ENCODE data around the gene ABCF2. TPM values are rescaled to one million over a fixed set of nuclear protein-coding genes. Genes with fewer than 3 reads are reported as not detected.

ABCF2 gene
- total and polyA plus RNA-seq, 10 of the 15 experiments (the other 5 are each of a cell fraction or from before 2014, with no cell fraction given), result 29.3 to 76.3 (median 57.1) TPM

DNA sequence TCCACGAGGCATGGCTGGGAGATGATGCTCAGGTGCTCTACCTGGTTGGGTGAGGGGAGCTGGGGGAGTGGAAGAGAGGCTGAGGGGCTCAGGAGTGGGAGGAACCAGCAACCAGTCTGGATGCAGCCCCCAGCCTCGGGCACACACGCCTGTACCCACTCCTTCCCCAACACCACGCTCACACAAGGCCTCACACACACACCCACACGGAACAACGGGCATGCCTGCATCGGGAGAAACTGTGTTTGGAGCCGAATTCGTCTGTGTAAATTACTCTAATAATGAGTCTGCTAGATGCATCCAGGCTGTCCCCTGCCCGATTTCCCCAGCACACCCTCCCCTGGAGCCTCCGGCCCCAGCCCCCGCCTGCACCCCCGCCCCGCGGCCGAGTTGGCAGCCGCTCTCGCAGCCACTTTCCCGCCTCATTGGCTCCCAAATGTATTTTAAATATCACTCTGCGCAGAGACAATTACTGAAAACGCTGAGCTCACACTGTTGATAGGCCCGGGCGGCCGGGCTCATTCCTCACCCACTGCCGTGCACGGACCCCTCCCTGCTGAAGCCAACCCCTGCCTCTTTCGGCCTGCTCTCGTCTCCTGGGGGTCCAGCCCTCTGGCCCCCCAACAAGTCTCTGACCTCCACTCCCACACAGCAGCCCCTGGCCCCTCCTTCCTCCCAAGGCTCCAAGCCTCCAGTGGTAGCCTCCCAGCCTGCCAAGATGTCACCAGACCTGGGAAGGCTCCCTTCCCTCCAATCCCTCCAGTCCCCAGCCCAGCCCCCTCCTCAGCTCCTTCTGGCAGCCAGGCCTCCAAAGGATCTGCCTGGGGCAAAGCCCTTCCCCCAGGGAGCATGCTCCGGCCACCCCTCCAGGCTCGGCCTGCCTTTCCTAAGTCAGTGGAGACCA lies 27.8 kb downstream of the ABCF2 start:
- H3K4me2 ChIP-seq (ENCODE audit: control insufficient read depth, insufficient read depth), result no peak overlapping the region
- no peak for FAIRE-seq
- no TSS peak for BruUV-seq (replicated peaks)
- no peak for TF ChIP-seq KDM1A (IDR thresholded peaks at IDR 0.05; ENCODE audit: borderline replicate concordance)
- TF ChIP-seq MYB (IDR thresholded peaks at IDR 0.05; ENCODE audit: borderline replicate concordance, low read depth, low read length), result no peak
- TF ChIP-seq SIN3A (IDR thresholded peaks at IDR 0.05; ENCODE audit: low read depth, low read length), result no peak
- TF ChIP-seq, protein P1, sequence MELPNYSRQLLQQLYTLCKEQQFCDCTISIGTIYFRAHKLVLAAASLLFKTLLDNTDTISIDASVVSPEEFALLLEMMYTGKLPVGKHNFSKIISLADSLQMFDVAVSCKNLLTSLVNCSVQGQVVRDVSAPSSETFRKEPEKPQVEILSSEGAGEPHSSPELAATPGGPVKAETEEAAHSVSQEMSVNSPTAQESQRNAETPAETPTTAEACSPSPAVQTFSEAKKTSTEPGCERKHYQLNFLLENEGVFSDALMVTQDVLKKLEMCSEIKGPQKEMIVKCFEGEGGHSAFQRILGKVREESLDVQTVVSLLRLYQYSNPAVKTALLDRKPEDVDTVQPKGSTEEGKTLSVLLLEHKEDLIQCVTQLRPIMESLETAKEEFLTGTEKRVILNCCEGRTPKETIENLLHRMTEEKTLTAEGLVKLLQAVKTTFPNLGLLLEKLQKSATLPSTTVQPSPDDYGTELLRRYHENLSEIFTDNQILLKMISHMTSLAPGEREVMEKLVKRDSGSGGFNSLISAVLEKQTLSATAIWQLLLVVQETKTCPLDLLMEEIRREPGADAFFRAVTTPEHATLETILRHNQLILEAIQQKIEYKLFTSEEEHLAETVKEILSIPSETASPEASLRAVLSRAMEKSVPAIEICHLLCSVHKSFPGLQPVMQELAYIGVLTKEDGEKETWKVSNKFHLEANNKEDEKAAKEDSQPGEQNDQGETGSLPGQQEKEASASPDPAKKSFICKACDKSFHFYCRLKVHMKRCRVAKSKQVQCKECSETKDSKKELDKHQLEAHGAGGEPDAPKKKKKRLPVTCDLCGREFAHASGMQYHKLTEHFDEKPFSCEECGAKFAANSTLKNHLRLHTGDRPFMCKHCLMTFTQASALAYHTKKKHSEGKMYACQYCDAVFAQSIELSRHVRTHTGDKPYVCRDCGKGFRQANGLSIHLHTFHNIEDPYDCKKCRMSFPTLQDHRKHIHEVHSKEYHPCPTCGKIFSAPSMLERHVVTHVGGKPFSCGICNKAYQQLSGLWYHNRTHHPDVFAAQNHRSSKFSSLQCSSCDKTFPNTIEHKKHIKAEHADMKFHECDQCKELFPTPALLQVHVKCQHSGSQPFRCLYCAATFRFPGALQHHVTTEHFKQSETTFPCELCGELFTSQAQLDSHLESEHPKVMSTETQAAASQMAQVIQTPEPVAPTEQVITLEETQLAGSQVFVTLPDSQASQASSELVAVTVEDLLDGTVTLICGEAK (IDR thresholded peaks at IDR 0.05; ENCODE audit: borderline replicate concordance), result no peak
- TF ChIP-seq NR2C2 (IDR thresholded peaks at IDR 0.05; ENCODE audit: borderline replicate concordance, control insufficient read depth, insufficient read length, low read depth), result no peak
- TF ChIP-seq HDGF (IDR thresholded peaks at IDR 0.05), result no peak
- no peak for TF ChIP-seq ZSCAN29 (IDR thresholded peaks at IDR 0.05)
- no peak for TF ChIP-seq FOS (IDR thresholded peaks at IDR 0.05; ENCODE audit: borderline replicate concordance, extremely low read depth, insufficient read length)
- TF ChIP-seq, protein P2, sequence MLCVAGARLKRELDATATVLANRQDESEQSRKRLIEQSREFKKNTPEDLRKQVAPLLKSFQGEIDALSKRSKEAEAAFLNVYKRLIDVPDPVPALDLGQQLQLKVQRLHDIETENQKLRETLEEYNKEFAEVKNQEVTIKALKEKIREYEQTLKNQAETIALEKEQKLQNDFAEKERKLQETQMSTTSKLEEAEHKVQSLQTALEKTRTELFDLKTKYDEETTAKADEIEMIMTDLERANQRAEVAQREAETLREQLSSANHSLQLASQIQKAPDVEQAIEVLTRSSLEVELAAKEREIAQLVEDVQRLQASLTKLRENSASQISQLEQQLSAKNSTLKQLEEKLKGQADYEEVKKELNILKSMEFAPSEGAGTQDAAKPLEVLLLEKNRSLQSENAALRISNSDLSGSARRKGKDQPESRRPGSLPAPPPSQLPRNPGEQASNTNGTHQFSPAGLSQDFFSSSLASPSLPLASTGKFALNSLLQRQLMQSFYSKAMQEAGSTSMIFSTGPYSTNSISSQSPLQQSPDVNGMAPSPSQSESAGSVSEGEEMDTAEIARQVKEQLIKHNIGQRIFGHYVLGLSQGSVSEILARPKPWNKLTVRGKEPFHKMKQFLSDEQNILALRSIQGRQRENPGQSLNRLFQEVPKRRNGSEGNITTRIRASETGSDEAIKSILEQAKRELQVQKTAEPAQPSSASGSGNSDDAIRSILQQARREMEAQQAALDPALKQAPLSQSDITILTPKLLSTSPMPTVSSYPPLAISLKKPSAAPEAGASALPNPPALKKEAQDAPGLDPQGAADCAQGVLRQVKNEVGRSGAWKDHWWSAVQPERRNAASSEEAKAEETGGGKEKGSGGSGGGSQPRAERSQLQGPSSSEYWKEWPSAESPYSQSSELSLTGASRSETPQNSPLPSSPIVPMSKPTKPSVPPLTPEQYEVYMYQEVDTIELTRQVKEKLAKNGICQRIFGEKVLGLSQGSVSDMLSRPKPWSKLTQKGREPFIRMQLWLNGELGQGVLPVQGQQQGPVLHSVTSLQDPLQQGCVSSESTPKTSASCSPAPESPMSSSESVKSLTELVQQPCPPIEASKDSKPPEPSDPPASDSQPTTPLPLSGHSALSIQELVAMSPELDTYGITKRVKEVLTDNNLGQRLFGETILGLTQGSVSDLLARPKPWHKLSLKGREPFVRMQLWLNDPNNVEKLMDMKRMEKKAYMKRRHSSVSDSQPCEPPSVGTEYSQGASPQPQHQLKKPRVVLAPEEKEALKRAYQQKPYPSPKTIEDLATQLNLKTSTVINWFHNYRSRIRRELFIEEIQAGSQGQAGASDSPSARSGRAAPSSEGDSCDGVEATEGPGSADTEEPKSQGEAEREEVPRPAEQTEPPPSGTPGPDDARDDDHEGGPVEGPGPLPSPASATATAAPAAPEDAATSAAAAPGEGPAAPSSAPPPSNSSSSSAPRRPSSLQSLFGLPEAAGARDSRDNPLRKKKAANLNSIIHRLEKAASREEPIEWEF (IDR thresholded peaks at IDR 0.05; ENCODE audit: insufficient replicate concordance, low read depth, low read length), result no peak
- no peak for TF ChIP-seq TCF3 (IDR thresholded peaks at IDR 0.05; ENCODE audit: borderline replicate concordance, insufficient read depth, low read depth, low read length)
- TF ChIP-seq SIX5 (IDR thresholded peaks at IDR 0.05; ENCODE audit: low read depth, low read length, severe bottlenecking), result no peak
- TF ChIP-seq, protein P3, sequence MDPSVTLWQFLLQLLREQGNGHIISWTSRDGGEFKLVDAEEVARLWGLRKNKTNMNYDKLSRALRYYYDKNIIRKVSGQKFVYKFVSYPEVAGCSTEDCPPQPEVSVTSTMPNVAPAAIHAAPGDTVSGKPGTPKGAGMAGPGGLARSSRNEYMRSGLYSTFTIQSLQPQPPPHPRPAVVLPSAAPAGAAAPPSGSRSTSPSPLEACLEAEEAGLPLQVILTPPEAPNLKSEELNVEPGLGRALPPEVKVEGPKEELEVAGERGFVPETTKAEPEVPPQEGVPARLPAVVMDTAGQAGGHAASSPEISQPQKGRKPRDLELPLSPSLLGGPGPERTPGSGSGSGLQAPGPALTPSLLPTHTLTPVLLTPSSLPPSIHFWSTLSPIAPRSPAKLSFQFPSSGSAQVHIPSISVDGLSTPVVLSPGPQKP (IDR thresholded peaks at IDR 0.05; ENCODE audit: low read depth, low read length), result no peak

More for the DNA sequence above, 27.8 kb downstream of the ABCF2 start:
- Histone ChIP-seq H3K9me3 (replicated peaks; ENCODE audit: control insufficient read depth, insufficient read depth, low read length) (no peaks in the 10 kb centered on the region), H3K27ac (ENCODE audit: control insufficient read depth, insufficient read depth) (no peak overlapping the region), H3K27me3 (replicated peaks in 1 of 2; ENCODE audit: control insufficient read depth in 2 of 2, insufficient read depth in 2 of 2, low read length in 1 of 2) (peaks cover 0 to 2% of the 10 kb centered on the region in 2 experiments; a peak in 3 of 4 replicates), H4K20me1 (ENCODE audit: control insufficient read depth, insufficient read depth) (no peaks in the 10 kb centered on the region), H3K79me2 (ENCODE audit: control insufficient read depth, insufficient read depth, low read length) (no peaks in the 10 kb centered on the region), H3K36me3 (ENCODE audit: control insufficient read depth in 2 of 2, insufficient read depth in 2 of 2, low read length in 1 of 2) (no peaks in the 10 kb centered on the region), H2AFZ (ENCODE audit: control insufficient read depth, low read depth, low read length) (no peak overlapping the region), H3K4me3 (no peak overlapping the region), H3K4me1 (ENCODE audit: control insufficient read depth, insufficient read depth, low read length) (no peaks in the 10 kb centered on the region), H3K9ac (ENCODE audit: control insufficient read depth, insufficient read depth, low read length) (no peak overlapping the region)
- WGBS (ENCODE audit: insufficient coverage, insufficient replicate concordance, low lambda C conversion rate, missing lambda C conversion rate), result 38% methylated on average over 26 of the region's 30 CpGs
- ChIA-PET RAD21 (ENCODE audit: unreplicated experiment) (no interaction called here), CTCF (no interaction called here), SMC1A (ENCODE audit: uncharacterized antibody, unreplicated experiment) (no interaction called here), POLR2A (no interaction called here)
- DNase-seq (ENCODE audit: low read depth, low spot score), result no peak
- no peak for ATAC-seq
- intact Hi-C loops (cut with micrococcal nuclease; ENCODE audit: unreplicated experiment), result no loop called here
- in situ Hi-C loops (cut with MboI), result no loop called here
